ENCODE data around the gene WWTR1. TPM values are rescaled to one million over a fixed set of nuclear protein-coding genes. Genes with fewer than 3 reads are reported as not detected.

Gene WWTR1
- total and polyA plus RNA-seq, 2 experiments from 2014 or later: 54.8 to 69.1 TPM

DNA sequence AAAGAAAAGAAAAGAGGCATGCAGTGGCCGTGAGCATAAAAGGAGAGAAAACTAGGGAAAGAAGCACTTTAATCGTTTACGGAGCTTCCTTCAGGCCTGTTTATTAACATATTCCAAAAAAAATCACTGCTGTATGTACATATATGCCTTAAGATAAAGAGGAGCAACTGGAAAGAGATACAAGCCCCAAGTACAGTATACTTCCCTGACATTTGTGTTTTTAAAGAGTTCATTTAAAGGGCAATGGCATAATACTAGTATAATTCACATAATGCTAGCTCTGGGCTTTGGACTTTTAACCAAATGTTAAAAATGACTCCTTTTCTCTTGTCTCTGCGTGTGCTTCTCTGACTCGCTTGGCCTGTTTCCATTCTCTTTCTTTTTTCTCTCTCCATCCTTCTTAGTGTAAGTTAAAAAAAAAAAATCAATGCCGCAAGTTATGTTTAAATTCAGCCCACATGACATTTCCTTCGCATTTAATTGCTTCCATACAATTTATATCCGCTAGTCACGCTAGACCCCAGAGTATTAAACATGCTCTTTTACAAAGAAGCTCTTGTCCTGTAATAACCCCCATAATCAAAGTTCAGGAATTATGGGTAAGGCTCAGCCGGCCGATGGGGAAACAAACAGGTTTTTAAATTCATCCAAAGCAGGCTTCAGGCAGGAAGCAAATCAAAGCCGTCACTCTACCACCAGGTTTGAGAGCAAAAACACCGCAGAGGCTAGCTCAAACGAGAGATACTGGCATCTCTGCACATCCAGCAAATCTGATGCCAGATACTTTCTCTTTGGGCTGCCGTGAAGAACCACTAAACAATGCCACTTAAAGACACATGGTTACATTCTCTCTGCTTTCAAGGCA lies 19.4 kb downstream of the WWTR1 start:
- Histone ChIP-seq H3K4me1 (ENCODE audit: low read depth) (peaks cover 17% of the 10 kb centered on the region), H3K27ac (peak overlapping the region; percentile 45), H3K4me3 (no peak overlapping the region), H3K27me3 (no peaks in the 10 kb centered on the region), H3K36me3 (peaks cover 6% of the 10 kb centered on the region), H3K9me3 (ENCODE audit: low read depth) (no peaks in the 10 kb centered on the region)
- DNase-seq (ENCODE audit: low read depth in 1 of 2, low spot score in 1 of 2): peak in 1 of 2 donors; percentile 47
- TF ChIP-seq, protein P1, sequence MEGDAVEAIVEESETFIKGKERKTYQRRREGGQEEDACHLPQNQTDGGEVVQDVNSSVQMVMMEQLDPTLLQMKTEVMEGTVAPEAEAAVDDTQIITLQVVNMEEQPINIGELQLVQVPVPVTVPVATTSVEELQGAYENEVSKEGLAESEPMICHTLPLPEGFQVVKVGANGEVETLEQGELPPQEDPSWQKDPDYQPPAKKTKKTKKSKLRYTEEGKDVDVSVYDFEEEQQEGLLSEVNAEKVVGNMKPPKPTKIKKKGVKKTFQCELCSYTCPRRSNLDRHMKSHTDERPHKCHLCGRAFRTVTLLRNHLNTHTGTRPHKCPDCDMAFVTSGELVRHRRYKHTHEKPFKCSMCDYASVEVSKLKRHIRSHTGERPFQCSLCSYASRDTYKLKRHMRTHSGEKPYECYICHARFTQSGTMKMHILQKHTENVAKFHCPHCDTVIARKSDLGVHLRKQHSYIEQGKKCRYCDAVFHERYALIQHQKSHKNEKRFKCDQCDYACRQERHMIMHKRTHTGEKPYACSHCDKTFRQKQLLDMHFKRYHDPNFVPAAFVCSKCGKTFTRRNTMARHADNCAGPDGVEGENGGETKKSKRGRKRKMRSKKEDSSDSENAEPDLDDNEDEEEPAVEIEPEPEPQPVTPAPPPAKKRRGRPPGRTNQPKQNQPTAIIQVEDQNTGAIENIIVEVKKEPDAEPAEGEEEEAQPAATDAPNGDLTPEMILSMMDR (IDR thresholded peaks at IDR 0.05; ENCODE audit: low read depth, low read length): no peak

DNA sequence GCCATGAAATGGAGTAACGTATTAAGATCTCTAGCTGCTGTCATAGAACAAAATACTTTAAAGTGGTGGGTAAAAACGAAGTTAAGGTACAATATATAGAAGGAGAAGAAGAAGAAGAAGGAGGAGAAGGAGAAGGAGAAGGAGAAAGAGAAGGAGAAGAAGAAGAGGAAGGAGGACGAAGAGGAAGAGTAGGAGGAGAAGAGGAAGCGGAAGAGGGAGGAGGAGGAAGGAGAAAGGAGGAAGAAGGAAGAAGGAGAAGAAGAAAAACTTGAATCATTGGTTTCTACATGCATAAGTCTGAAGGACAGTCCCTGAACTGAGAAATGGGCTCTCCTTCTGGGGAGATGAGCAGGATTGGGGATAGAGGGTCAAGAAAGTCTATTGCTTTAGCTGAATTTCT lies 22.4 kb downstream of the WWTR1 start:
- H3K27me3 ChIP-seq: no peaks in the 10 kb centered on the region
- peaks cover 17% of the 10 kb centered on the region for H3K4me1 ChIP-seq (ENCODE audit: low read depth)
- DNase-seq (ENCODE audit: low read depth in 1 of 2, low spot score in 1 of 2): no peak
- no peak overlapping the region for H3K4me3 ChIP-seq
- no peaks in the 10 kb centered on the region for H3K36me3 ChIP-seq
- no peaks in the 10 kb centered on the region for H3K9me3 ChIP-seq (ENCODE audit: low read depth)
- TF ChIP-seq, protein P1 (IDR thresholded peaks at IDR 0.05; ENCODE audit: low read depth, low read length): no peak
- H3K27ac ChIP-seq: no peak overlapping the region

DNA sequence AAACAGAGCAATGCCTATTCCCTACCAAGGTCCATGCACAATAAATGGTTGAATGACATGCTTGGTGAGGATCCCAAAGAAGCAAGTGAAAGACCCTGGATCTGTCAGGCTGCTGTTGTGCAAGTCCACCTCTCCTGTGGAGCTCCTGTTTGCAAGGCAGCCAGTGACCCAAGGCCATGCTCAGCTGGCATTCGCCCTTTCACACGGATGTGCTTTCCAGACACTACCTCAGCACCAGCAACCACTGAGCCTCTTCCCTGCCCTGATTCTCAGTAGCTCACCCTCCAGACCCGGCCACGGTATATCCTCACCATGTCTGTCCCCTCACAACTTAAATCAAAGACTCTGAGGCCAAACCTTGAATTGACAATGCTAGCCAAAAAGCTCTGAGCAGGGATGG lies 23.3 kb downstream of the WWTR1 start:
- TF ChIP-seq, protein P1 (IDR thresholded peaks at IDR 0.05; ENCODE audit: low read depth, low read length): no peak
- no peak for DNase-seq (ENCODE audit: low read depth in 1 of 2, low spot score in 1 of 2)
- no peak overlapping the region for H3K4me3 ChIP-seq
- H3K9me3 ChIP-seq (ENCODE audit: low read depth): no peaks in the 10 kb centered on the region
- peaks cover 17% of the 10 kb centered on the region for H3K4me1 ChIP-seq (ENCODE audit: low read depth)
- H3K27ac ChIP-seq: no peak overlapping the region
- H3K36me3 ChIP-seq: no peaks in the 10 kb centered on the region
- H3K27me3 ChIP-seq: no peaks in the 10 kb centered on the region

DNA sequence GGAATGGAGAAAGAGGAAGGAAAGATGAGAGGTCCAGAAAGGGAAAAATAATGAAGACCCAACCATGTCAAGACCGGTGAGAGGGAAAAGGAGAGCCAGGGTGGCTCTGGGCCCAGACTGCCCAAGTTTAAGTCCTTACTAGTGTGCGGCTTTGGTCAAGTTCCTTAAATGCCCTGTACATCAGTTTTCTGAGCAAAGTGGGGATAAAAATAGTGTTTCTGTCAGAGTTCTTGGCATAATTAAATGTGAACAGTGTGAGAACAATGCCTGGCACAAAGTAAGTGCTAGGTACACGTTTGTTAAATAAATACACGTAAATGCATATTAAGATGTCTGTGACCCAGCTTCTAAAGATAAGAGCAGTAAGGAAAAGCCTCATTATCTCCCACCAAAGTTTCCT lies 23.8 kb downstream of the WWTR1 start:
- H3K36me3 ChIP-seq: no peaks in the 10 kb centered on the region

DNA sequence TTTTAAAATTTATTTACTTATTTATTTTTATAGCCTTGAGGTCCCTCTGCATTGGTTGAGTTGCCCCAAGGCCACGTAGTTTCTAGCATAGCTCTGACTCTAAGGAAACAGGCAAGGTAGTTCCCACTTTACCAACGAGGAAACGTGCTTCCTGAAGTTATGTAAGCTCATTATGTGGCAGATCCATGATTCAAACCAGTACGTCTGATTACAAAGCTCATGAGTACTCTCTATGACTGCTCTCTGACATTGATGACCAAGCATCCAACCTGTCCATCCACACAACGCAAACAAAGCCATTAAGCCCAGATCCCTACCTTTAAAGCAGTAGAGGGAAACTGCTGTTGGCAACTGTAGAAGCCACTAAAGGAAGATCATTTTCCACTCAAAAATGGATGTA lies 25.6 kb downstream of the WWTR1 start:
- no peaks in the 10 kb centered on the region for H3K27me3 ChIP-seq
- TF ChIP-seq, protein P1 (IDR thresholded peaks at IDR 0.05; ENCODE audit: low read depth, low read length): no peak
- DNase-seq (ENCODE audit: low read depth in 1 of 2, low spot score in 1 of 2): no peak
- H3K4me1 ChIP-seq (ENCODE audit: low read depth): peaks cover 11% of the 10 kb centered on the region
- no peaks in the 10 kb centered on the region for H3K9me3 ChIP-seq (ENCODE audit: low read depth)
- no peak overlapping the region for H3K27ac ChIP-seq
- no peaks in the 10 kb centered on the region for H3K36me3 ChIP-seq
- no peak overlapping the region for H3K4me3 ChIP-seq

More for the DNA sequence above, 23.8 kb downstream of the WWTR1 start:
- Histone ChIP-seq H3K4me3 (no peak overlapping the region), H3K27me3 (no peaks in the 10 kb centered on the region), H3K4me1 (ENCODE audit: low read depth) (peaks cover 15% of the 10 kb centered on the region), H3K27ac (no peak overlapping the region), H3K9me3 (ENCODE audit: low read depth) (no peaks in the 10 kb centered on the region)
- TF ChIP-seq, protein P1 (IDR thresholded peaks at IDR 0.05; ENCODE audit: low read depth, low read length): no peak
- DNase-seq (ENCODE audit: low read depth in 1 of 2, low spot score in 1 of 2): no peak

Data from cardiac muscle cell (in vitro differentiated cells and primary cell).